Measurements from ENCODE around the gene THSD7B.

THSD7B gene

DNA sequence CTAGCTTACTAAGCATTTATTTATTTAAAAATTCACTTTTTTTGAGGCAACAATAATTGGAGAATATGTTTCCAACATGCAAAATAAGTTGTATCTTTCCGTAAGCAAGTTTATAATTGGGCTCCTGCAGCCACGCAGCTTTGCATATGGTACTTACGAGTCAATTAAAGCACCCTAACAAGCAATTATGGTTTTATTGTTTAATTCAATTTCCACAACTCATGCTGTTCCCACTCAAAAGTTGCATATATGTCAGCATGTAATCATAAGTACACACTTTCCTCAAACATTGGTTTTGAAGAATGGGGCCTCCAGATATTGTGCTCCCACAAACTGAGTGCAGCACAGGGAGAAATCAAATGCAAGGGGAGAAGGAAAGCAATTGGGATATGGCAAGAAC, 613.8 kb downstream of the THSD7B start:
- no peak overlapping the region for H3K4me2 ChIP-seq (ENCODE audit: low read length, poor library complexity, severe bottlenecking)
- H3K4me3 ChIP-seq (ENCODE audit: insufficient read depth in 1 of 2, low read depth in 1 of 2, low read length in 2 of 2) = no peak overlapping the region
- H3K4me1 ChIP-seq (ENCODE audit: control insufficient read depth, insufficient read depth, low read depth, low read length) = peaks cover 7% of the 10 kb centered on the region
- H3K79me1 ChIP-seq (replicated peaks; ENCODE audit: low read length, poor library complexity, severe bottlenecking) = no peaks in the 10 kb centered on the region
- peaks cover 8% of the 10 kb centered on the region for H3K9me3 ChIP-seq (ENCODE audit: control insufficient read depth, low read length)
- no peak overlapping the region for H2BK5ac ChIP-seq (ENCODE audit: low read depth, low read length, poor library complexity, severe bottlenecking)
- H3K14ac ChIP-seq (ENCODE audit: low read length in 2 of 2) = no peak overlapping the region
- no peaks in the 10 kb centered on the region for H3K27me3 ChIP-seq (ENCODE audit: control insufficient read depth in 1 of 2, insufficient read depth in 1 of 2, low read length in 2 of 2)
- H3K27ac ChIP-seq (ENCODE audit: low read length, poor library complexity, severe bottlenecking) = no peak overlapping the region
- H2BK120ac ChIP-seq (ENCODE audit: low read depth, low read length) = no peak overlapping the region
- no peak overlapping the region for H2AFZ ChIP-seq (ENCODE audit: low read depth, low read length)
- H3K4ac ChIP-seq (ENCODE audit: low read depth in 1 of 2, low read length in 2 of 2) = no peak overlapping the region
- H2BK15ac ChIP-seq (ENCODE audit: low read depth, poor library complexity, severe bottlenecking) = no peak overlapping the region
- H4K91ac ChIP-seq (ENCODE audit: low read length) = no peak overlapping the region
- no peaks in the 10 kb centered on the region for H3K36me3 ChIP-seq (ENCODE audit: control insufficient read depth in 1 of 2, insufficient read depth in 2 of 2, low read depth in 1 of 2, low read length in 2 of 2)
- no peak for DNase-seq
- H3K18ac ChIP-seq (ENCODE audit: low read depth in 1 of 2, low read length in 2 of 2) = no peak overlapping the region
- H3K9ac ChIP-seq (ENCODE audit: low read length) = no peak overlapping the region
- H2BK12ac ChIP-seq (ENCODE audit: low read length in 2 of 2) = no peak overlapping the region
- WGBS = 82% methylated on average over 3 of the region's 3 CpGs
- no peak overlapping the region for H4K8ac ChIP-seq (ENCODE audit: low read length)
- H2AK5ac ChIP-seq (ENCODE audit: low read length, severe bottlenecking) = no peak overlapping the region
- no peak overlapping the region for H3K23ac ChIP-seq (ENCODE audit: low read length in 2 of 2)

DNA sequence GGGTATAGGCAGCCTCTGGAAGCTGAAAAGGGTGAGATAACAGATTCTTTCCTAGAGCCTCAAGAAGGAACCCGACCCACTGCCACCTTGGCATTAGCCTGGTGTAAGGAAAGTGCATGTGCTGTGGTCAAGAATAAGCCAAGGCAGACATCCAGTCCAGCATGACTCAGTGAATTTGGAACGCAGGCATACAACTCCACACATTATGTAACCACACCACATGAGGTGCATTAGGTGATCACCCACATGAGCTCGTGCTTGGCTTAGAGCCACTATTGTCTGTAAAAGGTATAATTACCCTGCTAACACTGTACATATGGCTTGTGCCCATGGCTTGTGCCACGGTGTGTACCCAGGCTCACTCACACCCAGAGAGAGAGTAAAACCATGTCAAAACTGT, 615.3 kb downstream of the THSD7B start:
- no peak overlapping the region for H2BK12ac ChIP-seq (ENCODE audit: low read length in 2 of 2)
- H3K36me3 ChIP-seq (ENCODE audit: control insufficient read depth in 1 of 2, insufficient read depth in 2 of 2, low read depth in 1 of 2, low read length in 2 of 2) = no peaks in the 10 kb centered on the region
- no peak overlapping the region for H3K14ac ChIP-seq (ENCODE audit: low read length in 2 of 2)
- H3K27me3 ChIP-seq (ENCODE audit: control insufficient read depth in 1 of 2, insufficient read depth in 1 of 2, low read length in 2 of 2) = no peaks in the 10 kb centered on the region
- no peak overlapping the region for H3K18ac ChIP-seq (ENCODE audit: low read depth in 1 of 2, low read length in 2 of 2)
- no peak overlapping the region for H3K27ac ChIP-seq (ENCODE audit: low read length, poor library complexity, severe bottlenecking)
- H4K8ac ChIP-seq (ENCODE audit: low read length) = no peak overlapping the region
- no peak overlapping the region for H4K91ac ChIP-seq (ENCODE audit: low read length)
- H3K4me2 ChIP-seq (ENCODE audit: low read length, poor library complexity, severe bottlenecking) = no peak overlapping the region
- H2AK5ac ChIP-seq (ENCODE audit: low read length, severe bottlenecking) = no peak overlapping the region
- no peak overlapping the region for H3K4me3 ChIP-seq (ENCODE audit: insufficient read depth in 1 of 2, low read depth in 1 of 2, low read length in 2 of 2)
- no peaks in the 10 kb centered on the region for H3K79me1 ChIP-seq (replicated peaks; ENCODE audit: low read length, poor library complexity, severe bottlenecking)
- no peak overlapping the region for H2BK120ac ChIP-seq (ENCODE audit: low read depth, low read length)
- peaks cover 8% of the 10 kb centered on the region for H3K9me3 ChIP-seq (ENCODE audit: control insufficient read depth, low read length)
- H3K4me1 ChIP-seq (ENCODE audit: control insufficient read depth, insufficient read depth, low read depth, low read length) = peaks cover 7% of the 10 kb centered on the region
- H2BK15ac ChIP-seq (ENCODE audit: low read depth, poor library complexity, severe bottlenecking) = no peak overlapping the region
- H2BK5ac ChIP-seq (ENCODE audit: low read depth, low read length, poor library complexity, severe bottlenecking) = no peak overlapping the region
- H2AFZ ChIP-seq (ENCODE audit: low read depth, low read length) = no peak overlapping the region
- WGBS = 45% methylated on average over 4 of the region's 4 CpGs
- H3K23ac ChIP-seq (ENCODE audit: low read length in 2 of 2) = no peak overlapping the region
- no peak overlapping the region for H3K9ac ChIP-seq (ENCODE audit: low read length)
- H3K4ac ChIP-seq (ENCODE audit: low read depth in 1 of 2, low read length in 2 of 2) = no peak overlapping the region
- DNase-seq = no peak

- Histone ChIP-seq H3K4ac (ENCODE audit: low read depth in 1 of 2, low read length in 2 of 2) (no peak overlapping the region), H2AK5ac (ENCODE audit: low read length, severe bottlenecking) (no peak overlapping the region), H2BK15ac (ENCODE audit: low read depth, poor library complexity, severe bottlenecking) (no peak overlapping the region), H3K23ac (ENCODE audit: low read length in 2 of 2) (no peak overlapping the region), H4K91ac (ENCODE audit: low read length) (no peak overlapping the region), H3K27me3 (ENCODE audit: control insufficient read depth in 1 of 2, insufficient read depth in 1 of 2, low read length in 2 of 2) (no peaks in the 10 kb centered on the region), H3K18ac (ENCODE audit: low read depth in 1 of 2, low read length in 2 of 2) (no peak overlapping the region), H3K4me3 (ENCODE audit: insufficient read depth in 1 of 2, low read depth in 1 of 2, low read length in 2 of 2) (no peak overlapping the region), H2BK120ac (ENCODE audit: low read depth, low read length) (no peak overlapping the region), H3K79me1 (replicated peaks; ENCODE audit: low read length, poor library complexity, severe bottlenecking) (no peaks in the 10 kb centered on the region), H3K27ac (ENCODE audit: low read length, poor library complexity, severe bottlenecking) (no peak overlapping the region), H2BK5ac (ENCODE audit: low read depth, low read length, poor library complexity, severe bottlenecking) (no peak overlapping the region), H3K14ac (ENCODE audit: low read length in 2 of 2) (no peak overlapping the region), H4K8ac (ENCODE audit: low read length) (no peak overlapping the region), H3K9me3 (ENCODE audit: control insufficient read depth, low read length) (peaks cover 8% of the 10 kb centered on the region), H3K4me1 (ENCODE audit: control insufficient read depth, insufficient read depth, low read depth, low read length) (peaks cover 7% of the 10 kb centered on the region), H3K4me2 (ENCODE audit: low read length, poor library complexity, severe bottlenecking) (no peak overlapping the region), H2AFZ (ENCODE audit: low read depth, low read length) (no peak overlapping the region), H2BK12ac (ENCODE audit: low read length in 2 of 2) (no peak overlapping the region), H3K36me3 (ENCODE audit: control insufficient read depth in 1 of 2, insufficient read depth in 2 of 2, low read depth in 1 of 2, low read length in 2 of 2) (no peaks in the 10 kb centered on the region), H3K9ac (ENCODE audit: low read length) (no peak overlapping the region)
- WGBS = 78% methylated on average over 8 of the region's 8 CpGs
- no peak for DNase-seq
These were observed 616.4 kb downstream of the THSD7B start for GRCh38 chr2:137381731-137382130.

GRCh38 chr2:137383391-137383790, 618.0 kb downstream of the THSD7B start:
- Histone ChIP-seq H3K23ac (ENCODE audit: low read length in 2 of 2) (no peak overlapping the region), H2BK120ac (ENCODE audit: low read depth, low read length) (no peak overlapping the region), H3K18ac (ENCODE audit: low read depth in 1 of 2, low read length in 2 of 2) (no peak overlapping the region), H3K79me1 (replicated peaks; ENCODE audit: low read length, poor library complexity, severe bottlenecking) (no peaks in the 10 kb centered on the region), H3K4ac (ENCODE audit: low read depth in 1 of 2, low read length in 2 of 2) (no peak overlapping the region), H2BK12ac (ENCODE audit: low read length in 2 of 2) (no peak overlapping the region), H3K36me3 (ENCODE audit: control insufficient read depth in 1 of 2, insufficient read depth in 2 of 2, low read depth in 1 of 2, low read length in 2 of 2) (no peaks in the 10 kb centered on the region), H4K91ac (ENCODE audit: low read length) (no peak overlapping the region), H2AK5ac (ENCODE audit: low read length, severe bottlenecking) (no peak overlapping the region), H3K14ac (ENCODE audit: low read length in 2 of 2) (no peak overlapping the region), H3K4me2 (ENCODE audit: low read length, poor library complexity, severe bottlenecking) (no peak overlapping the region), H3K4me3 (ENCODE audit: insufficient read depth in 1 of 2, low read depth in 1 of 2, low read length in 2 of 2) (no peak overlapping the region), H2BK5ac (ENCODE audit: low read depth, low read length, poor library complexity, severe bottlenecking) (no peak overlapping the region), H4K8ac (ENCODE audit: low read length) (no peak overlapping the region), H3K27ac (ENCODE audit: low read length, poor library complexity, severe bottlenecking) (no peak overlapping the region), H3K9me3 (ENCODE audit: control insufficient read depth, low read length) (peaks cover 8% of the 10 kb centered on the region), H2BK15ac (ENCODE audit: low read depth, poor library complexity, severe bottlenecking) (no peak overlapping the region), H3K9ac (ENCODE audit: low read length) (no peak overlapping the region), H3K4me1 (ENCODE audit: control insufficient read depth, insufficient read depth, low read depth, low read length) (peaks cover 7% of the 10 kb centered on the region), H2AFZ (ENCODE audit: low read depth, low read length) (no peak overlapping the region), H3K27me3 (ENCODE audit: control insufficient read depth in 1 of 2, insufficient read depth in 1 of 2, low read length in 2 of 2) (no peaks in the 10 kb centered on the region)
- no peak for DNase-seq
- WGBS = 83% methylated on average over 7 of the region's 7 CpGs

Measured in mesenchymal stem cell (in vitro differentiated cells and primary cell).